Neutrophil (primary cell): ENCODE data around the gene TMEM135.

ENCODE experiments used
- H3K27ac ChIP-seq: fragments of 200-600 bp; sonication (generic); 2 replicates; pipeline ENCODE4 v1.5.1; 2016; ENCODE audit warnings: mild to moderate bottlenecking, moderate library complexity
- H3K27me3 ChIP-seq: fragments of 200-600 bp; sonication (generic); 2 replicates; pipeline ENCODE4 v1.6.0; 2016; ENCODE audit warnings: mild to moderate bottlenecking
- H3K36me3 ChIP-seq: fragments of 200-600 bp; sonication (generic); 2 replicates; pipeline ENCODE4 v1.5.1; 2017
- H3K4me1 ChIP-seq, 2 experiments: fragments of 200-600 bp in 1 of 2; sonication (generic) in 1 of 2; 1 replicate in 1 of 2; 2 replicates in 1 of 2; pipeline versions ENCODE4 v1.5.1 to v1.6.1; 2013 to 2016; ENCODE audit warnings: low read depth in 1 of 2, low read length in 1 of 2, mild to moderate bottlenecking in 1 of 2, moderate library complexity in 1 of 2; ENCODE audit not compliant: control insufficient read depth in 1 of 2, insufficient read depth in 1 of 2
- H3K4me3 ChIP-seq, 2 experiments: fragments of 200-600 bp in 1 of 2; sonication (generic) in 1 of 2; 1 replicate in 1 of 2; 2 replicates in 1 of 2; pipeline ENCODE4 v1.5.1; 2013 to 2016; ENCODE audit warnings: low read depth in 1 of 2, low read length in 1 of 2, mild to moderate bottlenecking in 1 of 2, moderate library complexity in 1 of 2
- H3K9me3 ChIP-seq: fragments of 200-600 bp; sonication (generic); 2 replicates; pipeline ENCODE4 v1.5.1; 2016
- TF ChIP-seq, protein P1 (sequence below): fragments of 200-600 bp; sonication (generic); IDR thresholded peaks from 2 replicates; pipeline ENCODE4 v1.5.1; 2016; ENCODE audit warnings: antibody characterized with exemption

Gene TMEM135

DNA sequence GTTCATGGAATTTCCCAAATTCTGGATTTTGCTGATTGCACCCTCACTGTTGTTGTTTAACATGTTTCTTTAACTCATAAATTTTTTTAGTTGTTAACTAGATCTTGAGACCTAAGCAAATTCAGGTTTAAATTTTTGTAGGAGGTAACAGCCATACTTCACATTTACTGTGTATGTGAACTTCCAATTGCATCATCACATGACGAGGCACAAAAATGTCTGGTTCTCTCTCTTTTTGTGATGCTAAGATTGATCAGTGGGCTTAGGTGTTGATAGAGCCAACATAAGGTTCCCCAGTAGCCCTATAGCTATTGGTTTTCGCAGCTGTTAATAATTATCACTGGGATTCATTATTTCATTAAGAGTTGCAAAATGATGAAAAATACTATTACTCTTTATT is 277.5 kb downstream of the TMEM135 start:
- H3K9me3 ChIP-seq, result no peaks in the 10 kb centered on the region
- H3K36me3 ChIP-seq, result no peaks in the 10 kb centered on the region
- H3K4me3 ChIP-seq, result no peak overlapping the region
- no peaks in the 10 kb centered on the region for H3K27me3 ChIP-seq
- TF ChIP-seq, protein P1, sequence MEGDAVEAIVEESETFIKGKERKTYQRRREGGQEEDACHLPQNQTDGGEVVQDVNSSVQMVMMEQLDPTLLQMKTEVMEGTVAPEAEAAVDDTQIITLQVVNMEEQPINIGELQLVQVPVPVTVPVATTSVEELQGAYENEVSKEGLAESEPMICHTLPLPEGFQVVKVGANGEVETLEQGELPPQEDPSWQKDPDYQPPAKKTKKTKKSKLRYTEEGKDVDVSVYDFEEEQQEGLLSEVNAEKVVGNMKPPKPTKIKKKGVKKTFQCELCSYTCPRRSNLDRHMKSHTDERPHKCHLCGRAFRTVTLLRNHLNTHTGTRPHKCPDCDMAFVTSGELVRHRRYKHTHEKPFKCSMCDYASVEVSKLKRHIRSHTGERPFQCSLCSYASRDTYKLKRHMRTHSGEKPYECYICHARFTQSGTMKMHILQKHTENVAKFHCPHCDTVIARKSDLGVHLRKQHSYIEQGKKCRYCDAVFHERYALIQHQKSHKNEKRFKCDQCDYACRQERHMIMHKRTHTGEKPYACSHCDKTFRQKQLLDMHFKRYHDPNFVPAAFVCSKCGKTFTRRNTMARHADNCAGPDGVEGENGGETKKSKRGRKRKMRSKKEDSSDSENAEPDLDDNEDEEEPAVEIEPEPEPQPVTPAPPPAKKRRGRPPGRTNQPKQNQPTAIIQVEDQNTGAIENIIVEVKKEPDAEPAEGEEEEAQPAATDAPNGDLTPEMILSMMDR, result no peak
- H3K4me1 ChIP-seq, result no peaks in the 10 kb centered on the region
- H3K27ac ChIP-seq, result no peak overlapping the region

DNA sequence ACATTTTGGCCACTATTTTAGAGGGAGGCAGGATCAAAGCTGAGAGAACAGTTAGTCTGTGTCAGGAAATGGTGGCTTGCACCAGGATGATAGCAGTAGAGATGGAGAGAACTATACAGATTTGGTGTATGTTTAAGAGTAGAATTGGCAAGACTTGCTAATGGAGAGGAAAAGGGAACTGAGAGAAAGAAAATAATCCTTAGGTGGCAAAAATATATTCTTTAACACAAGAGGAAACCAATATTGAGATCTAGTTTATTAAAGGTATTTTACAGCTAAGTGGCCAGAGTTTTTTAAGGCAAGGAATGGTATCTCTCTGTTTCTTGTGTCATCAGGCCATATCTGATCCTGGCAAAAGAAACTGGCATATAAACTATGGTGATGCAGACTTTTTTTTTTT is 278.8 kb downstream of the TMEM135 start:
- H3K9me3 ChIP-seq, result no peaks in the 10 kb centered on the region
- H3K4me1 ChIP-seq, result no peaks in the 10 kb centered on the region
- TF ChIP-seq, protein P1, result no peak
- no peak overlapping the region for H3K4me3 ChIP-seq
- H3K36me3 ChIP-seq, result no peaks in the 10 kb centered on the region
- H3K27me3 ChIP-seq, result no peaks in the 10 kb centered on the region
- no peak overlapping the region for H3K27ac ChIP-seq

DNA sequence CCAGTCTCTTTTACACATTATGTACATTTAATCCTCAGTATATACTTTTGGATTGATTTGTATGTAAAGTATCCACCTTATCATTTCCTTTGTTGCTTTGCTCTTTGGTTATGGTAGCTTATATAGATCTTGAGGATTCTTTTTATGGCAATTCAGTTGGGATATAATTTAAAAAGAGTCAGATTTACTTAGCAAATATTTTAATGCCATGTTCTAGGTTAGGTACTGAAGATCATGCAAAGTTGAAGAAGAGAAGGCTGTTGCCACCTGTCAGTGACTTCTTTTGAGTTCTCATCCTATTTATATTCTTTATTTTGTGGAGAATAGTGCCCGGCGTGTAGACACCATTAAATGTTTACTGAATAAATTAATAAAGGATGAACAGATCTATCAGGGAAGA is 279.7 kb downstream of the TMEM135 start:
- Histone ChIP-seq H3K27me3 (no peaks in the 10 kb centered on the region), H3K9me3 (no peaks in the 10 kb centered on the region), H3K27ac (no peak overlapping the region), H3K36me3 (no peaks in the 10 kb centered on the region), H3K4me1 (no peaks in the 10 kb centered on the region), H3K4me3 (no peak overlapping the region)
- TF ChIP-seq, protein P1, result no peak

DNA sequence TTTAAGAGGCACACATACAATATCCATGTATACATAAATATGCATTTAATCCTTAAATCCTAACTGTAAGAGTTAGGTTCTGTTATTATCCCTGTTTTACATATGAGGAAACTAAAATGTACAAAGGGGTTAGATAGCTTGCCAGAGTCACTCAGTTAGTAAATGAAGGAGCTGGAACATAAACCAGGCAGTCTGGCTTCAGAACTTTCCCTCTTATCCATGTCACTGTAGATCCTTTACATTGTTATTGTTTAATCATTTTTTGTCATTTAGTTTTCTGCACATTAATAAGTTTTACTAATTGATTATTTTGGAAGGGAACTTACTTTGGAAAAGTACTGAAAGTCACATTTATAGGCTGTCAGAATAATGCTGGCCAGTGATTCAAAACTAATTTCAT is 282.4 kb downstream of the TMEM135 start:
- TF ChIP-seq, protein P1, result no peak
- Histone ChIP-seq H3K27me3 (no peaks in the 10 kb centered on the region), H3K9me3 (no peaks in the 10 kb centered on the region), H3K27ac (no peak overlapping the region), H3K4me1 (no peaks in the 10 kb centered on the region), H3K4me3 (no peak overlapping the region), H3K36me3 (no peaks in the 10 kb centered on the region)

DNA sequence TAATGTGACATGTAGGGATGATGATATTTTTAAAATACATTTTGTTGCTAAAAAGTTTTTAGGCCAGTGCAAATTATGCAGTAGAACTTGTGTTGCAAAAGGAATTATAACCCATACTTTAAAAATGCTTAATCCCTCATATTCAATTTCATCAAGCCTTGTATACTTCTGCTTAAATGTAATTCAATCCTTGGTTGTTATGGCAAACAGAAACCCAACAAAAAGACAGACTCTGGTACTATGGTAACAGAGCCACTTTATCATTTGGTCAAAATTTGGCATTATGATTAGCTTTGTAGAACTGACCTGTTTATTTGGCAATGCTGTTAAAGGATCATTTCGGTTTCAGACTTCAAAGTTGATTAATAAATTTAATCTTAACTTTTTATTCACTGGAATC is 284.8 kb downstream of the TMEM135 start:
- Histone ChIP-seq H3K4me1 (no peaks in the 10 kb centered on the region), H3K4me3 (no peak overlapping the region), H3K27me3 (no peaks in the 10 kb centered on the region), H3K36me3 (no peaks in the 10 kb centered on the region), H3K9me3 (no peaks in the 10 kb centered on the region), H3K27ac (no peak overlapping the region)
- TF ChIP-seq, protein P1, result no peak

DNA sequence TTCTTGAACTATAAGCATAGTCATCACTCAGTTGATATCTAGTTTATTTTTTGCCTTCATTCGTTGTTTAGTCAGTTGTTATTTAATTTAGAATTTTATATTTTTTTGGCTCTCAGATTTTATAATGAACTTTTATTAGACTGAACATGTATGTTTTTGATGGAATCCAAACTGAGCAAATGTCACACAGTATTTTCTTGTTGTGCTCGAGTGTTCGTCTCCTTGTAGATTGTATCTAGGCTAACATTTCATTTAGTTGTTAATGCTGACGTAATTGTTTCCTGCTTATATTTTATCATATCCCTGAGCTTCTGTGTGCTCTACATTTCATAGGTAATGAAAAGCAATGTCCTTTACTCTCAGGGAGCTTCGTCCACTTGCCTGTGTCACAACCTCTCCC is 286.2 kb downstream of the TMEM135 start:
- no peaks in the 10 kb centered on the region for H3K36me3 ChIP-seq
- no peaks in the 10 kb centered on the region for H3K4me1 ChIP-seq
- TF ChIP-seq, protein P1, result no peak
- no peak overlapping the region for H3K27ac ChIP-seq
- no peaks in the 10 kb centered on the region for H3K27me3 ChIP-seq
- no peak overlapping the region for H3K4me3 ChIP-seq
- no peaks in the 10 kb centered on the region for H3K9me3 ChIP-seq
